Liver (tissue), 9 donors: Measurements from ENCODE around the gene GGCT. TPM values are rescaled to one million over a fixed set of nuclear protein-coding genes. Genes with fewer than 3 reads are reported as not detected.
A peak's percentile ranks its signal among the peaks of the same experiment; 100 is the strongest.

Source experiments
- DNase-seq: peaks from one replicate; pipeline ENCODE4 v3.0.0-alpha.2; 2017; ENCODE audit warnings: low spot score
- H3K27ac ChIP-seq, 2 donors: one replicate each; pipeline ENCODE4 v1.7.0; 2013; ENCODE audit warnings: inconsistent platforms in 2 of 2, low read length in 2 of 2, control low read depth in 1 of 2, low read depth in 1 of 2, mild to moderate bottlenecking in 1 of 2
- H3K27me3 ChIP-seq, 4 donors: one replicate each; pipeline versions ENCODE4 v1.6.1 to v1.7.0; 2013; ENCODE audit warnings: low read length in 3 of 4, inconsistent platforms in 1 of 4, mild to moderate bottlenecking in 1 of 4, moderate library complexity in 1 of 4; ENCODE audit not compliant: control insufficient read depth in 4 of 4, insufficient read depth in 4 of 4
- H3K36me3 ChIP-seq, 4 donors: one replicate each; pipeline versions ENCODE4 v1.6.1 to v1.7.0; 2013; ENCODE audit warnings: low read length in 3 of 4, mild to moderate bottlenecking in 3 of 4, low read depth in 1 of 4, moderate library complexity in 1 of 4; ENCODE audit not compliant: control insufficient read depth in 4 of 4, insufficient read depth in 3 of 4
- H3K4me1 ChIP-seq, 4 donors: one replicate each; pipeline versions ENCODE4 v1.6.1 to v1.7.0; 2013; ENCODE audit warnings: low read length in 3 of 4, mild to moderate bottlenecking in 3 of 4, moderate library complexity in 1 of 4; ENCODE audit not compliant: control insufficient read depth in 4 of 4, insufficient read depth in 4 of 4
- H3K4me3 ChIP-seq, 3 donors: one replicate each; pipeline versions ENCODE4 v1.6.1 to v1.7.0; 2013; ENCODE audit warnings: low read length in 3 of 3, control low read depth in 1 of 3, low read depth in 1 of 3, mild to moderate bottlenecking in 1 of 3
- H3K9ac ChIP-seq, 2 donors: one replicate each; pipeline ENCODE4 v1.7.0; 2013; ENCODE audit warnings: low read length in 2 of 2, mild to moderate bottlenecking in 2 of 2, moderate library complexity in 2 of 2, control low read depth in 1 of 2, low read depth in 1 of 2
- H3K9me3 ChIP-seq, 4 donors: one replicate each; pipeline versions ENCODE4 v1.6.1 to v1.7.0; 2013; ENCODE audit warnings: low read length in 3 of 4; ENCODE audit not compliant: control insufficient read depth in 4 of 4
- FOXA1 ChIP-seq: IDR thresholded peaks from 2 replicates; pipeline ENCODE4 v1.6.1; 2016; ENCODE audit warnings: antibody characterized with exemption
- FOXA2 ChIP-seq: IDR thresholded peaks from 2 replicates; pipeline ENCODE4 v1.6.1; 2016; ENCODE audit warnings: antibody characterized with exemption
- GABPA ChIP-seq, 2 donors: IDR thresholded peaks in 1 of 2; conservative IDR thresholded peaks in 1 of 2; 2 replicates each; pipeline ENCODE4 v1.6.1; 2016; ENCODE audit warnings: antibody characterized with exemption in 2 of 2, mild to moderate bottlenecking in 1 of 2, moderate library complexity in 1 of 2
- HNF4A ChIP-seq, 2 donors: conservative IDR thresholded peaks; 2 replicates each; pipeline ENCODE4 v1.6.1; 2016; ENCODE audit warnings: antibody characterized with exemption in 2 of 2, mild to moderate bottlenecking in 2 of 2
- HNF4G ChIP-seq: IDR thresholded peaks from 2 replicates; pipeline ENCODE4 v1.6.1; 2016; ENCODE audit warnings: antibody characterized with exemption
- JUND ChIP-seq, 2 donors: IDR thresholded peaks; 2 replicates each; pipeline ENCODE4 v1.6.1; 2016; ENCODE audit warnings: antibody characterized with exemption in 2 of 2
- NR2F2 ChIP-seq: IDR thresholded peaks from 2 replicates; pipeline ENCODE4 v1.6.1; 2016; ENCODE audit warnings: antibody characterized with exemption
- RAD21 ChIP-seq, 2 donors: IDR thresholded peaks; 2 replicates each; pipeline ENCODE4 v1.6.1; 2016; ENCODE audit warnings: antibody characterized with exemption in 2 of 2, mild to moderate bottlenecking in 2 of 2
- RXRA ChIP-seq, 2 donors: IDR thresholded peaks; 2 replicates each; pipeline ENCODE4 v1.6.1; 2017 to 2018; ENCODE audit warnings: antibody characterized with exemption in 2 of 2, mild to moderate bottlenecking in 1 of 2
- SP1 ChIP-seq: IDR thresholded peaks from 2 replicates; pipeline ENCODE4 v1.6.1; 2018; ENCODE audit warnings: antibody characterized with exemption, mild to moderate bottlenecking
- TAF1 ChIP-seq: conservative IDR thresholded peaks from 2 replicates; pipeline ENCODE4 v1.6.1; 2016; ENCODE audit warnings: antibody characterized with exemption, mild to moderate bottlenecking
- YY1 ChIP-seq: IDR thresholded peaks from 2 replicates; pipeline ENCODE4 v1.6.1; 2016; ENCODE audit warnings: antibody characterized with exemption, mild to moderate bottlenecking
- WGBS: extraction: QIAGEN DNeasy Blood & Tissue Kit; methylation state at CpG from one replicate; pipeline ENCODE4 v1.1.7; 2013; 5-methylcytosine and 5-hydroxymethylcytosine counted together
- polyA plus RNA-seq, 2 donors: library from polyadenylated mRNA; stranded (reverse) in 1 of 2; unstranded in 1 of 2; fragments of 200-250 nt in 1 of 2; fragments of >200 nt in 1 of 2; fragmentation: Nextera tagmentation in 1 of 2; extraction: Ambion mirVana in 1 of 2; gene quantifications; one replicate each; pipeline versions ENCODE4 v1.2.1 to v1.2.3, GENCODE V29; 2013 to 2015
- total RNA-seq, 2 donors: library from RNA; depleted of rRNA; stranded (reverse); fragments of >200 nt; gene quantifications; one replicate each; pipeline ENCODE4 v1.2.3, GENCODE V29; 2014
- TF ChIP-seq, protein P1 (sequence below): IDR thresholded peaks from 2 replicates; pipeline ENCODE4 v1.6.1; 2016; ENCODE audit warnings: antibody characterized with exemption
- TF ChIP-seq, protein P2 (sequence below): fragments of 150-350 bp; IDR thresholded peaks from 2 replicates; pipeline ENCODE4 v1.5.1; 2017; ENCODE audit warnings: improper control_type of control experiment, low read depth, low read length; ENCODE audit not compliant: missing input control
- TF ChIP-seq, protein P3 (sequence below): IDR thresholded peaks from 2 replicates; pipeline ENCODE4 v1.6.1; 2016; ENCODE audit warnings: antibody characterized with exemption
- TF ChIP-seq, protein P4 (sequence below): IDR thresholded peaks from 2 replicates; pipeline ENCODE4 v1.6.1; 2016; ENCODE audit warnings: antibody characterized with exemption, mild to moderate bottlenecking
- donor health status: healthy.
- donor health status: healthy.
- donor health status: healthy.
- donor health status: healthy.
- donor health status: healthy.

Gene GGCT
- total and polyA plus RNA-seq, 4 donors, result 11.0 to 22.5 (median 21.3) TPM

DNA sequence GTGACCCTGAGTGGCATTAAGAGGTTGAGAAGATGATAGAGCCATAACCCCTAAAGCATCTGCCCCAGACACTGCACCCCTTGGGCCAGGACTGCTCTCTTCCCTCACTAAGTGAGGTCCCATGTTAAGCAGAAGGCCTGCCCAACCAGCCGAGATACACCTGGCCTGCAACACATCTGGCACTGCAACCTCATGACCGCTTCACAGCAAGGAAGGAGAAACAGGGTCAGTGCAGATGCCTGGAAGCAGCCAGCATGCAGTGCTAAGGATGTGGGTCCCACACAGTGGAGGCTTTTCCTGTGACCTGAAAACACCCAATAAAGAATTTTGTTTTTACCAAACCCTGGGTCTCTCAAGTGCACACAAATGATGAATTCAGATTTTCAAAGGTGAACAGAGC, 33.4 kb downstream of the GGCT start:
- TF ChIP-seq, protein P1, sequence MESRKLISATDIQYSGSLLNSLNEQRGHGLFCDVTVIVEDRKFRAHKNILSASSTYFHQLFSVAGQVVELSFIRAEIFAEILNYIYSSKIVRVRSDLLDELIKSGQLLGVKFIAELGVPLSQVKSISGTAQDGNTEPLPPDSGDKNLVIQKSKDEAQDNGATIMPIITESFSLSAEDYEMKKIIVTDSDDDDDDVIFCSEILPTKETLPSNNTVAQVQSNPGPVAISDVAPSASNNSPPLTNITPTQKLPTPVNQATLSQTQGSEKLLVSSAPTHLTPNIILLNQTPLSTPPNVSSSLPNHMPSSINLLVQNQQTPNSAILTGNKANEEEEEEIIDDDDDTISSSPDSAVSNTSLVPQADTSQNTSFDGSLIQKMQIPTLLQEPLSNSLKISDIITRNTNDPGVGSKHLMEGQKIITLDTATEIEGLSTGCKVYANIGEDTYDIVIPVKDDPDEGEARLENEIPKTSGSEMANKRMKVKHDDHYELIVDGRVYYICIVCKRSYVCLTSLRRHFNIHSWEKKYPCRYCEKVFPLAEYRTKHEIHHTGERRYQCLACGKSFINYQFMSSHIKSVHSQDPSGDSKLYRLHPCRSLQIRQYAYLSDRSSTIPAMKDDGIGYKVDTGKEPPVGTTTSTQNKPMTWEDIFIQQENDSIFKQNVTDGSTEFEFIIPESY, result no peak
- TF ChIP-seq YY1, result no peak
- TF ChIP-seq TAF1, result no peak
- TF ChIP-seq, protein P2, sequence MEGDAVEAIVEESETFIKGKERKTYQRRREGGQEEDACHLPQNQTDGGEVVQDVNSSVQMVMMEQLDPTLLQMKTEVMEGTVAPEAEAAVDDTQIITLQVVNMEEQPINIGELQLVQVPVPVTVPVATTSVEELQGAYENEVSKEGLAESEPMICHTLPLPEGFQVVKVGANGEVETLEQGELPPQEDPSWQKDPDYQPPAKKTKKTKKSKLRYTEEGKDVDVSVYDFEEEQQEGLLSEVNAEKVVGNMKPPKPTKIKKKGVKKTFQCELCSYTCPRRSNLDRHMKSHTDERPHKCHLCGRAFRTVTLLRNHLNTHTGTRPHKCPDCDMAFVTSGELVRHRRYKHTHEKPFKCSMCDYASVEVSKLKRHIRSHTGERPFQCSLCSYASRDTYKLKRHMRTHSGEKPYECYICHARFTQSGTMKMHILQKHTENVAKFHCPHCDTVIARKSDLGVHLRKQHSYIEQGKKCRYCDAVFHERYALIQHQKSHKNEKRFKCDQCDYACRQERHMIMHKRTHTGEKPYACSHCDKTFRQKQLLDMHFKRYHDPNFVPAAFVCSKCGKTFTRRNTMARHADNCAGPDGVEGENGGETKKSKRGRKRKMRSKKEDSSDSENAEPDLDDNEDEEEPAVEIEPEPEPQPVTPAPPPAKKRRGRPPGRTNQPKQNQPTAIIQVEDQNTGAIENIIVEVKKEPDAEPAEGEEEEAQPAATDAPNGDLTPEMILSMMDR, result no peak
- TF ChIP-seq, protein P3, sequence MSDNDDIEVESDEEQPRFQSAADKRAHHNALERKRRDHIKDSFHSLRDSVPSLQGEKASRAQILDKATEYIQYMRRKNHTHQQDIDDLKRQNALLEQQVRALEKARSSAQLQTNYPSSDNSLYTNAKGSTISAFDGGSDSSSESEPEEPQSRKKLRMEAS, result no peak
- no peak for TF ChIP-seq SP1
- no peak for TF ChIP-seq JUND (IDR thresholded peaks at IDR 0.05)
- no peak for TF ChIP-seq GABPA (IDR thresholded peaks at IDR 0.05 in 1 of 2, conservative IDR thresholded peaks at IDR 0.05 in 1 of 2)
- TF ChIP-seq, protein P4, sequence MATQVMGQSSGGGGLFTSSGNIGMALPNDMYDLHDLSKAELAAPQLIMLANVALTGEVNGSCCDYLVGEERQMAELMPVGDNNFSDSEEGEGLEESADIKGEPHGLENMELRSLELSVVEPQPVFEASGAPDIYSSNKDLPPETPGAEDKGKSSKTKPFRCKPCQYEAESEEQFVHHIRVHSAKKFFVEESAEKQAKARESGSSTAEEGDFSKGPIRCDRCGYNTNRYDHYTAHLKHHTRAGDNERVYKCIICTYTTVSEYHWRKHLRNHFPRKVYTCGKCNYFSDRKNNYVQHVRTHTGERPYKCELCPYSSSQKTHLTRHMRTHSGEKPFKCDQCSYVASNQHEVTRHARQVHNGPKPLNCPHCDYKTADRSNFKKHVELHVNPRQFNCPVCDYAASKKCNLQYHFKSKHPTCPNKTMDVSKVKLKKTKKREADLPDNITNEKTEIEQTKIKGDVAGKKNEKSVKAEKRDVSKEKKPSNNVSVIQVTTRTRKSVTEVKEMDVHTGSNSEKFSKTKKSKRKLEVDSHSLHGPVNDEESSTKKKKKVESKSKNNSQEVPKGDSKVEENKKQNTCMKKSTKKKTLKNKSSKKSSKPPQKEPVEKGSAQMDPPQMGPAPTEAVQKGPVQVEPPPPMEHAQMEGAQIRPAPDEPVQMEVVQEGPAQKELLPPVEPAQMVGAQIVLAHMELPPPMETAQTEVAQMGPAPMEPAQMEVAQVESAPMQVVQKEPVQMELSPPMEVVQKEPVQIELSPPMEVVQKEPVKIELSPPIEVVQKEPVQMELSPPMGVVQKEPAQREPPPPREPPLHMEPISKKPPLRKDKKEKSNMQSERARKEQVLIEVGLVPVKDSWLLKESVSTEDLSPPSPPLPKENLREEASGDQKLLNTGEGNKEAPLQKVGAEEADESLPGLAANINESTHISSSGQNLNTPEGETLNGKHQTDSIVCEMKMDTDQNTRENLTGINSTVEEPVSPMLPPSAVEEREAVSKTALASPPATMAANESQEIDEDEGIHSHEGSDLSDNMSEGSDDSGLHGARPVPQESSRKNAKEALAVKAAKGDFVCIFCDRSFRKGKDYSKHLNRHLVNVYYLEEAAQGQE, result no peak
- no peak for TF ChIP-seq FOXA2
- TF ChIP-seq HNF4A (conservative IDR thresholded peaks at IDR 0.05), result no peak
- no peak for TF ChIP-seq RAD21 (IDR thresholded peaks at IDR 0.05)
- no peak for TF ChIP-seq FOXA1
- TF ChIP-seq HNF4G, result no peak
- H3K27me3 ChIP-seq, result no peaks in the 10 kb centered on the region
- DNase-seq, result no peak
- no peak overlapping the region for H3K4me3 ChIP-seq
- H3K27ac ChIP-seq, result peak overlapping the region; percentile 53 to 62
- H3K36me3 ChIP-seq, result no peaks in the 10 kb centered on the region
- H3K9ac ChIP-seq, result no peak overlapping the region
- H3K4me1 ChIP-seq, result peaks cover 0 to 5% (median 2%) of the 10 kb centered on the region in 4 donors
- no peaks in the 10 kb centered on the region for H3K9me3 ChIP-seq
- 76% methylated on average over 2 of the region's 2 CpGs for WGBS

DNA sequence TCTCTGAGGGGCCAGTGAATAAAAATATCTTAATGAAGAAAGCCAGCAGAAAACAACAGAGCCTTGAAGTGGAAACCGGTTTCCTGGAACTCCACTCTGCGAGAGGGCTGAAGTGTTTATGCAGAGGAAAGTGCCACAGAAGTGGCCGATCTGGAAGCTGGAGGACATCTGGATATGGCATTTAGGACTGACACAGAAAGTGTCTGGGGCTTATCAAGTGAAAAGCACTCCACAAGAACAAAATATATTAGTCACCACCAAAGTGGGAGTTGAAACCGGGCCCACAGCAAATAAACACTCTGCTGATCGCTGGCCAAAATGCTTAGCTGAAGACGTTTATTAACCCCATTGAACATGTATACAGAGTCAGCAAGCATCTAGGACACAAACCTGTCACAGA, 33.9 kb downstream of the GGCT start:
- TF ChIP-seq TAF1, result no peak
- peak; percentile 15 for TF ChIP-seq NR2F2
- no peak for TF ChIP-seq RXRA (IDR thresholded peaks at IDR 0.05)
- TF ChIP-seq HNF4A (conservative IDR thresholded peaks at IDR 0.05), result no peak
- TF ChIP-seq, protein P4, result no peak
- Histone ChIP-seq H3K4me1 (peaks cover 0 to 5% (median 2%) of the 10 kb centered on the region in 4 donors), H3K9ac (no peak overlapping the region), H3K27me3 (no peaks in the 10 kb centered on the region), H3K4me3 (no peak overlapping the region), H3K27ac (peak overlapping the region; percentile 53 to 62), H3K9me3 (no peaks in the 10 kb centered on the region), H3K36me3 (no peaks in the 10 kb centered on the region)
- 63% methylated on average over 6 of the region's 6 CpGs for WGBS
- no peak for DNase-seq
